H1 (cell line): ENCODE measurements around the gene GSTM3. TPM values are rescaled to one million over a fixed set of nuclear protein-coding genes. Genes with fewer than 3 reads are reported as not detected.

Source experiments
- CTCF ChIA-PET: fragments of 300-600 bp; sonication (Branson Sonifier 250); formaldehyde crosslinking; loops from one replicate; lab custom pipeline; 2021; ENCODE audit not compliant: partially characterized antibody; lab: Charles Lee
- POLR2A ChIA-PET: fragments of 300-600 bp; sonication (Branson Sonifier 250); formaldehyde crosslinking; loops from one replicate; lab custom pipeline; 2021; ENCODE audit warnings: inconsistent platforms; ENCODE audit not compliant: partially characterized antibody; lab: Charles Lee
- DNase-seq, 2 experiments: peaks; one replicate each; pipeline versions ENCODE4 v3.0.0 to v3.0.0-alpha.2; 2010 to 2022; ENCODE audit warnings: low spot score in 2 of 2, low read depth in 1 of 2, mixed read lengths in 1 of 2
- FAIRE-seq: peaks from 2 replicates; lab custom pipeline; 2011; peaks lifted over from hg19 to GRCh38; lab: Jason Lieb, UNC
- H2AFZ ChIP-seq: 2 replicates; pipeline ENCODE4 v1.8.1; 2012; ENCODE audit warnings: low read length, inconsistent platforms
- H2AK5ac ChIP-seq: 2 replicates; pipeline ENCODE4 v1.6.1; 2013; ENCODE audit warnings: low read depth, low read length
- H2BK120ac ChIP-seq: replicated peaks from 2 replicates; pipeline ENCODE3; 2013; ENCODE audit warnings: low read depth, low read length, inconsistent platforms
- H2BK12ac ChIP-seq: 2 replicates; pipeline ENCODE4 v1.6.1; 2013; ENCODE audit warnings: low read depth, low read length
- H2BK15ac ChIP-seq: 2 replicates; pipeline ENCODE4 v1.6.1; 2013; ENCODE audit warnings: low read length
- H2BK20ac ChIP-seq: 2 replicates; pipeline ENCODE4 v1.6.1; 2013; ENCODE audit warnings: low read length
- H2BK5ac ChIP-seq: 2 replicates; pipeline ENCODE4 v1.6.1; 2013; ENCODE audit warnings: low read depth, low read length
- H3K14ac ChIP-seq: 2 replicates; pipeline ENCODE4 v1.6.1; 2013; ENCODE audit warnings: inconsistent platforms; ENCODE audit not compliant: insufficient read length
- H3K18ac ChIP-seq: 2 replicates; pipeline ENCODE4 v1.6.1; 2013; ENCODE audit warnings: low read length; ENCODE audit errors: extremely low read depth
- H3K23ac ChIP-seq: 2 replicates; pipeline ENCODE4 v1.6.1; 2013; ENCODE audit warnings: inconsistent platforms; ENCODE audit not compliant: insufficient read length
- H3K23me2 ChIP-seq: 2 replicates; pipeline ENCODE4 v1.6.1; 2013; ENCODE audit warnings: low read depth, low read length
- H3K27ac ChIP-seq: 2 replicates; pipeline ENCODE4 v1.6.1; 2011; ENCODE audit warnings: low read depth, low read length, inconsistent platforms
- H3K27me3 ChIP-seq, 4 experiments: replicated peaks in 1 of 4; 1 replicate in 1 of 4; 2 replicates in 3 of 4; pipeline versions ENCODE4 v1.6.1 to v1.8.1; 2011 to 2013; ENCODE audit warnings: low read length in 3 of 4, mild to moderate bottlenecking in 3 of 4, inconsistent platforms in 2 of 4, mixed read lengths in 2 of 4, moderate library complexity in 1 of 4; ENCODE audit not compliant: control insufficient read depth in 3 of 4, insufficient read depth in 3 of 4; ENCODE audit errors: extremely low read depth in 1 of 4
- H3K36me3 ChIP-seq, 4 experiments: 2 replicates each; pipeline versions ENCODE4 v1.6.1 to v1.8.1; 2011 to 2013; ENCODE audit warnings: mild to moderate bottlenecking in 4 of 4, low read length in 3 of 4, moderate library complexity in 2 of 4, control low read depth in 1 of 4, inconsistent platforms in 1 of 4; ENCODE audit not compliant: insufficient read depth in 4 of 4, control insufficient read depth in 2 of 4
- H3K4ac ChIP-seq: replicated peaks from 2 replicates; pipeline ENCODE3; 2013; ENCODE audit warnings: low read length, low read depth, mixed read lengths, inconsistent platforms; ENCODE audit not compliant: insufficient read length
- H3K4me1 ChIP-seq, 4 experiments: replicated peaks in 1 of 4; 1 replicate in 1 of 4; 2 replicates in 3 of 4; pipeline versions ENCODE4 v1.6.1 to v1.8.1; 2011 to 2013; ENCODE audit warnings: low read length in 3 of 4, inconsistent platforms in 2 of 4, mixed read lengths in 1 of 4; ENCODE audit not compliant: insufficient read depth in 4 of 4, control insufficient read depth in 3 of 4
- H3K4me2 ChIP-seq, 2 experiments: 2 replicates each; pipeline versions ENCODE4 v1.6.1 to v1.8.1; 2011 to 2013; ENCODE audit warnings: low read depth in 2 of 2, low read length in 2 of 2, control low read depth in 1 of 2, inconsistent platforms in 1 of 2, mild to moderate bottlenecking in 1 of 2; ENCODE audit not compliant: insufficient read depth in 1 of 2
- H3K4me3 ChIP-seq, 4 experiments: fragments of 200-600, 300-600 bp in 1 of 4; sonication (generic), shearing (Covaris generic), sonication (Bioruptor Twin) in 1 of 4; 2 replicates each; pipeline versions ENCODE4 v1.5.1 to v1.8.1; 2011 to 2016; ENCODE audit warnings: low read length in 4 of 4, low read depth in 3 of 4, control low read depth in 2 of 4, inconsistent platforms in 2 of 4, mild to moderate bottlenecking in 2 of 4, mixed read lengths in 1 of 4, moderate library complexity in 1 of 4; ENCODE audit not compliant: insufficient read depth in 2 of 4; ENCODE audit errors: extremely low read depth in 1 of 4
- H3K56ac ChIP-seq: replicated peaks from 2 replicates; pipeline ENCODE3; 2013; ENCODE audit warnings: low read depth, mild to moderate bottlenecking, mixed read lengths, low read length, inconsistent platforms; ENCODE audit not compliant: insufficient read length
- H3K79me1 ChIP-seq: 2 replicates; pipeline ENCODE4 v1.6.1; 2013; ENCODE audit warnings: low read depth, low read length, control low read depth
- H3K79me2 ChIP-seq, 2 experiments: 2 replicates each; pipeline versions ENCODE4 v1.6.1 to v1.8.1; 2012 to 2013; ENCODE audit warnings: low read length in 2 of 2, mild to moderate bottlenecking in 2 of 2, inconsistent platforms in 1 of 2; ENCODE audit not compliant: insufficient read depth in 2 of 2, control insufficient read depth in 1 of 2
- H3K9ac ChIP-seq, 4 experiments: replicated peaks in 1 of 4; 1 replicate in 1 of 4; 2 replicates in 3 of 4; pipeline versions ENCODE4 v1.6.1 to v1.8.1; 2011 to 2013; ENCODE audit warnings: low read depth in 3 of 4, low read length in 3 of 4, control low read depth in 2 of 4, mild to moderate bottlenecking in 2 of 4, moderate library complexity in 2 of 4, inconsistent platforms in 1 of 4; ENCODE audit errors: extremely low read depth in 1 of 4
- H3K9me3 ChIP-seq, 2 experiments: 2 replicates each; pipeline versions ENCODE4 v1.6.1 to v1.8.1; 2012 to 2013; ENCODE audit warnings: mild to moderate bottlenecking in 2 of 2, moderate library complexity in 2 of 2, control low read depth in 1 of 2, inconsistent platforms in 1 of 2, low read depth in 1 of 2, low read length in 1 of 2, mixed read lengths in 1 of 2; ENCODE audit not compliant: insufficient read depth in 2 of 2
- H4K20me1 ChIP-seq, 2 experiments: replicated peaks in 1 of 2; 2 replicates each; pipeline versions ENCODE3 to v1.8.1; 2011 to 2013; ENCODE audit warnings: inconsistent platforms in 2 of 2, low read length in 2 of 2, mild to moderate bottlenecking in 1 of 2; ENCODE audit not compliant: insufficient read depth in 2 of 2, control insufficient read depth in 1 of 2
- H4K5ac ChIP-seq: 2 replicates; pipeline ENCODE4 v1.6.1; 2013; ENCODE audit warnings: low read length, low read depth, mixed read lengths, inconsistent platforms; ENCODE audit not compliant: insufficient read length
- H4K8ac ChIP-seq: 2 replicates; pipeline ENCODE4 v1.8.0; 2013; ENCODE audit warnings: mild to moderate bottlenecking, moderate library complexity, low read length, inconsistent platforms; ENCODE audit not compliant: insufficient read depth; ENCODE audit errors: extremely low read depth
- H4K91ac ChIP-seq: replicated peaks from 2 replicates; pipeline ENCODE3; 2013; ENCODE audit warnings: low read length, mixed read lengths, inconsistent platforms; ENCODE audit not compliant: insufficient read length
- KDM5A ChIP-seq: fragments of 200-600 bp; IDR thresholded peaks from 2 replicates; pipeline ENCODE4 v1.7.1; 2012; ENCODE audit warnings: mild to moderate bottlenecking, low read length, inconsistent platforms, mixed read lengths
- POU5F1 ChIP-seq: IDR thresholded peaks from 2 replicates; pipeline ENCODE4 v1.6.1; 2011; ENCODE audit warnings: low read depth, mild to moderate bottlenecking, low read length, moderate library complexity
- SIX5 ChIP-seq: IDR thresholded peaks from 2 replicates; pipeline ENCODE4 v1.6.1; 2011; ENCODE audit warnings: mild to moderate bottlenecking, low read depth, low read length
- SRF ChIP-seq: IDR thresholded peaks from 2 replicates; pipeline ENCODE4 v1.6.1; 2011; ENCODE audit warnings: mild to moderate bottlenecking, low read depth, low read length, moderate library complexity
- ZNF274 ChIP-seq: IDR thresholded peaks from 2 replicates; pipeline ENCODE4 v1.7.0; 2012; ENCODE audit warnings: low read length, borderline replicate concordance; ENCODE audit errors: extremely low read depth
- WGBS, 2 experiments: shearing (Covaris generic) in 1 of 2; methylation state at CpG; one replicate each; pipeline versions ENCODE4 v1.1.6 to v1.1.7; 2013 to 2015; ENCODE audit warnings: low lambda C conversion rate in 2 of 2, mixed read lengths in 2 of 2, inconsistent platforms in 1 of 2, low coverage in 1 of 2, missing lambda C conversion rate in 1 of 2; ENCODE audit not compliant: insufficient replicate concordance in 2 of 2, insufficient coverage in 1 of 2, insufficient read length in 1 of 2; ENCODE audit errors: extremely low coverage in 1 of 2, missing lambda C conversion rate in 1 of 2; 5-methylcytosine and 5-hydroxymethylcytosine counted together
- polyA plus RNA-seq, 7 experiments: library from polyadenylated mRNA; depleted of rRNA in 3 of 7; stranded (reverse) in 5 of 7; unstranded in 2 of 7; fragments of >200 nt in 5 of 7; fragments of 200-250 nt in 2 of 7; gene quantifications; 1 replicate in 5 of 7; 2 replicates in 1 of 7; 4 replicates in 1 of 7; pipeline versions ENCODE4 v1.2.1 to v1.2.3, GENCODE V29; 2011 to 2013; ENCODE audit warnings: missing spikeins in 2 of 7, mixed read lengths in 2 of 7
- total RNA-seq: library from RNA; stranded (reverse); fragmentation: NEBNext Ultra II Directional; extraction: Animal tissue kit (Norgen Biotek cat#: 25700); gene quantifications from 2 replicates; pipeline ENCODE4 v1.2.1, GENCODE V29; 2021

The GSTM3 gene
- total and polyA plus RNA-seq, 2 of the 8 experiments (the other 6 are each of a cell fraction or from before 2014, with no cell fraction given), result 2.2 to 5.1 TPM

GRCh38 chr1:109767637-109768334, 26.9 kb upstream of the GSTM3 start:
- FAIRE-seq, result no peak
- 90% methylated on average over 10 of the region's 10 CpGs; no CpG with 5 or more reads in 1 of the 2 experiments for WGBS, 2 experiments
- CTCF ChIA-PET, result interaction anchor here (1.0 to 15.6 kb wide), 4 partner anchors 21 to 220 kb away, joined by 3 to 293 read pairs (median 112); partner anchors contain the start of gene GNAI3

More at GRCh38 chr1:109767637-109768334, 26.9 kb upstream of the GSTM3 start:
- no peak overlapping the region for H3K4me3 ChIP-seq
- no peaks in the 10 kb centered on the region for H3K27me3 ChIP-seq
- no peak overlapping the region for H2BK15ac ChIP-seq
- no peak overlapping the region for H3K27ac ChIP-seq
- H3K14ac ChIP-seq, result no peak overlapping the region
- TF ChIP-seq SIX5, result no peak
- no peak for TF ChIP-seq KDM5A
- TF ChIP-seq POU5F1, result no peak
- no peak for TF ChIP-seq SRF
- TF ChIP-seq ZNF274, result no peak
- no peak overlapping the region for H4K8ac ChIP-seq
- H3K4ac ChIP-seq, result no peak overlapping the region
- H3K4me2 ChIP-seq, result no peak overlapping the region
- 0 out of 2 replicates have a peak overlapping the region, but pooled peaks have one; percentile 48 for H2AK5ac ChIP-seq
- H2AFZ ChIP-seq, result no peak overlapping the region
- no peaks in the 10 kb centered on the region for H3K79me2 ChIP-seq
- H3K79me1 ChIP-seq, result no peaks in the 10 kb centered on the region
- POLR2A ChIA-PET, result no interaction called here
- no peak overlapping the region for H3K9ac ChIP-seq
- no peak overlapping the region for H3K18ac ChIP-seq
- H2BK5ac ChIP-seq, result no peak overlapping the region
- no peak overlapping the region for H4K91ac ChIP-seq
- no peaks in the 10 kb centered on the region; a peak in 1 of 7 replicates for H3K4me1 ChIP-seq
- H3K23ac ChIP-seq, result no peak overlapping the region
- H3K36me3 ChIP-seq, result no peaks in the 10 kb centered on the region
- 0 out of 2 replicates have a peak, but pooled peaks cover 1% of the 10 kb centered on the region for H3K23me2 ChIP-seq
- no peak overlapping the region for H3K56ac ChIP-seq
- H2BK20ac ChIP-seq, result no peak overlapping the region
- H4K5ac ChIP-seq, result no peak overlapping the region
- DNase-seq, result no peak
- no peak overlapping the region for H2BK120ac ChIP-seq
- H2BK12ac ChIP-seq, result no peak overlapping the region
- no peaks in the 10 kb centered on the region for H3K9me3 ChIP-seq
- no peaks in the 10 kb centered on the region for H4K20me1 ChIP-seq
